Neural progenitor cell (in vitro differentiated cells): ENCODE measurements around the gene ASPHD1. TPM values are rescaled to one million over a fixed set of nuclear protein-coding genes. Genes with fewer than 3 reads are reported as not detected.
"Not testable (repeated sequence)": the region's sequence is repeated elsewhere in the genome, so short reads cannot be mapped to it uniquely, and the experiment has no call there.

Experiments used
- DNase-seq: peaks from one replicate; pipeline ENCODE4 v3.0.0-alpha.2; 2016; ENCODE audit warnings: low spot score
- H2AFZ ChIP-seq: fragments of 200-600 bp; sonication (generic); replicated peaks from 2 replicates; pipeline ENCODE4 v1.6.1; 2016; ENCODE audit warnings: antibody characterized with exemption
- H3F3A ChIP-seq: fragments of 200-600 bp; sonication (generic); 2 replicates; pipeline ENCODE4 v1.6.1; 2016; ENCODE audit warnings: antibody characterized with exemption, low read depth
- H3K27ac ChIP-seq: fragments of 200-600 bp; sonication (generic); 2 replicates; pipeline ENCODE4 v1.5.1; 2016; ENCODE audit warnings: mild to moderate bottlenecking
- H3K27me3 ChIP-seq: fragments of 200-600 bp; sonication (generic); 2 replicates; pipeline ENCODE4 v1.6.1; 2016; ENCODE audit warnings: mild to moderate bottlenecking, moderate library complexity
- H3K36me3 ChIP-seq: fragments of 200-600 bp; sonication (generic); 2 replicates; pipeline ENCODE4 v1.5.1; 2016
- H3K4me1 ChIP-seq: fragments of 200-600 bp; sonication (generic); 2 replicates; pipeline ENCODE4 v1.6.1; 2016; ENCODE audit warnings: mixed run types
- H3K4me2 ChIP-seq: fragments of 200-600 bp; sonication (generic); 2 replicates; pipeline ENCODE4 v1.6.1; 2016
- H3K4me3 ChIP-seq: fragments of 200-600 bp; sonication (generic); 2 replicates; pipeline ENCODE4 v1.5.1; 2016
- H3K79me2 ChIP-seq: fragments of 200-600 bp; sonication (generic); 2 replicates; pipeline ENCODE4 v1.6.1; 2016; ENCODE audit warnings: low read depth
- H3K9ac ChIP-seq: fragments of 200-600 bp; sonication (generic); 2 replicates; pipeline ENCODE4 v1.6.1; 2016
- H3K9me3 ChIP-seq: fragments of 200-600 bp; sonication (generic); 2 replicates; pipeline ENCODE4 v1.5.1; 2016; ENCODE audit warnings: low read depth
- H4K20me1 ChIP-seq: fragments of 200-600 bp; sonication (generic); 2 replicates; pipeline ENCODE4 v1.6.1; 2016; ENCODE audit warnings: low read depth
- H3K27ac Mint-ChIP-seq: 3 replicates; pipeline ENCODE4 v1.8.0; 2021; ENCODE audit warnings: mixed read lengths
- H3K27me3 Mint-ChIP-seq: 2 replicates; pipeline ENCODE4 v1.8.0; 2022; ENCODE audit warnings: low read depth, mild to moderate bottlenecking, inconsistent platforms, moderate library complexity, mixed read lengths; ENCODE audit not compliant: insufficient read depth
- H3K36me3 Mint-ChIP-seq: 3 replicates; pipeline ENCODE4 v1.8.0; 2021; ENCODE audit warnings: mixed read lengths
- H3K4me1 Mint-ChIP-seq: 3 replicates; pipeline ENCODE4 v1.8.0; 2021; ENCODE audit warnings: mixed read lengths
- H3K4me3 Mint-ChIP-seq: 3 replicates; pipeline ENCODE4 v1.8.0; 2021; ENCODE audit warnings: mild to moderate bottlenecking, moderate library complexity, mixed read lengths
- H3K9me3 Mint-ChIP-seq: 3 replicates; pipeline ENCODE4 v1.8.0; 2020; ENCODE audit warnings: mixed read lengths
- EZH2 ChIP-seq: fragments of 200-600 bp; sonication (generic); IDR thresholded peaks from 2 replicates; pipeline ENCODE4 v1.6.1; 2017; ENCODE audit warnings: antibody characterized with exemption, mild to moderate bottlenecking, moderate library complexity
- EZH2phosphoT487 ChIP-seq: fragments of 200-600 bp; sonication (generic); IDR thresholded peaks from 2 replicates; pipeline ENCODE4 v1.6.1; 2017; ENCODE audit warnings: antibody characterized with exemption
- total RNA-seq: library from RNA; depleted of rRNA; stranded (reverse); fragments of >200 nt; gene quantifications from 2 replicates; pipeline ENCODE4 v1.2.3, GENCODE V29; 2015; ENCODE audit warnings: low replicate concordance
- TF ChIP-seq, protein P1 (sequence below): fragments of 200-600 bp; sonication (generic); IDR thresholded peaks from 2 replicates; pipeline ENCODE4 v1.5.1; 2017; ENCODE audit warnings: antibody characterized with exemption, mild to moderate bottlenecking

ASPHD1 gene
- total RNA-seq, 1 donor from 2014 or later = 0.97 TPM

DNA sequence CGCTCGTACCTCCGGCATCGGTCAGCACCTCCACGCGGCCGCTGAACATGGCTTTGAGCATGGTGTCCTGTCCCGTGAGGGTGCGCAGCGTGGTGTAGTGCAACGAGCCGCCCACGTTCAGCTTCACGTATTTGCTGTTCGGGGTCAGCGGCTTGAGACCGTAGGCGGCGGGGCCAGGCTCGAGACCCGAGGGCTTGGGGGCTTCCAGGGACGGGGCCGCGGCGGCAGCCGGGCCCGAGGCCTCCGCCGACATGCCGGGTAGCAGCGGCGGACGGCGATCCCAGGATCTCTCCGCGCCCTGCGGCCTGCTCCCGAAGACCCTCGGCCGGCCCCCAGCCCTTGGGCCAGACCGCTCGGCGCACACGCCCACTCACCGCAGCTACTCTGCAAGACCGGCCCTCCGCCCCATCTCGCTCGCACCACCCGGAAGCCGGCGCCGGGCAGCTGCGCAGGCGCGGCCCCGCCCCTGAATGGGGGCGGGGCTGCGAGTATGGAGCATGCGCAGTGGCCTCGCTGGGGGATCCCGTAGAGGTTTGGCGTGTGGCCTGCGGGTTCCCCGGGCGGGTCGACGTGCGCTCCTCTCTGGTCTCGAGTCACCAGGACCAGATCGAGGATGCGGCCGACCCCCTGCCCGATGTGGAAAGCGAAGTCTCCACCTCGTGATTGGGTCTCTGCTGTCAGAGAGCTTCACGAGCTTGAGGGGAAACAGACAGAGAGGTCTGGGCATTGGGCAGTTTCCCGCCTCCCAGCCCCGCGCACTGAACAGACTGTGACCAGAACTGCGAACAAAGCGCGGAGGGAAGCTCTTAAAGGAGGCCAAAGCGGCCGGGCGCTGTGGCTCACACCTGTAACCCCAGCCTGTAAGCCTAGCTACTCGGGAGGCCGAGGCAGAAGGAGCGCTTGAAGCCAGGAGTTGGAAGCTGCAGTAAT lies 25.8 kb downstream of the ASPHD1 start, which contains the start of gene KCTD13:
TSS of gene KCTD13 (minus strand) at position 446 of the 930 bp plus-strand sequence. CDS start at position 253, 193 bp downstream.
- H3K4me3 ChIP-seq = peak within 1 kb of the TSS; percentile 78
- H3K9me3 ChIP-seq = no peaks in the 10 kb centered on the region
- H3K4me2 ChIP-seq = peak within 1 kb of the TSS; percentile 97
- no peaks in the 10 kb centered on the region for H3K36me3 ChIP-seq
- peaks cover 11% of the 10 kb centered on the region for H3K4me1 ChIP-seq
- H2AFZ ChIP-seq = peak within 1 kb of the TSS; percentile 74
- no peaks in the 10 kb centered on the region for H3K27me3 ChIP-seq
- Mint-ChIP-seq H3K27me3 (peaks cover 5% of the 10 kb centered on the region), H3K36me3 (peaks cover 5% of the 10 kb centered on the region), H3K4me1 (peaks cover 26% of the 10 kb centered on the region), H3K27ac (peak within 1 kb of the TSS; percentile 99), H3K9me3 (no peaks in the 10 kb centered on the region), H3K4me3 (peak within 1 kb of the TSS; percentile 95)
- TF ChIP-seq EZH2phosphoT487 (no peak), EZH2 (no peak)
- TF ChIP-seq, protein P1, sequence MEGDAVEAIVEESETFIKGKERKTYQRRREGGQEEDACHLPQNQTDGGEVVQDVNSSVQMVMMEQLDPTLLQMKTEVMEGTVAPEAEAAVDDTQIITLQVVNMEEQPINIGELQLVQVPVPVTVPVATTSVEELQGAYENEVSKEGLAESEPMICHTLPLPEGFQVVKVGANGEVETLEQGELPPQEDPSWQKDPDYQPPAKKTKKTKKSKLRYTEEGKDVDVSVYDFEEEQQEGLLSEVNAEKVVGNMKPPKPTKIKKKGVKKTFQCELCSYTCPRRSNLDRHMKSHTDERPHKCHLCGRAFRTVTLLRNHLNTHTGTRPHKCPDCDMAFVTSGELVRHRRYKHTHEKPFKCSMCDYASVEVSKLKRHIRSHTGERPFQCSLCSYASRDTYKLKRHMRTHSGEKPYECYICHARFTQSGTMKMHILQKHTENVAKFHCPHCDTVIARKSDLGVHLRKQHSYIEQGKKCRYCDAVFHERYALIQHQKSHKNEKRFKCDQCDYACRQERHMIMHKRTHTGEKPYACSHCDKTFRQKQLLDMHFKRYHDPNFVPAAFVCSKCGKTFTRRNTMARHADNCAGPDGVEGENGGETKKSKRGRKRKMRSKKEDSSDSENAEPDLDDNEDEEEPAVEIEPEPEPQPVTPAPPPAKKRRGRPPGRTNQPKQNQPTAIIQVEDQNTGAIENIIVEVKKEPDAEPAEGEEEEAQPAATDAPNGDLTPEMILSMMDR = no peak
- no peak within 1 kb of the TSS for H3K27ac ChIP-seq
- peaks cover 5% of the 10 kb centered on the region for H4K20me1 ChIP-seq
- H3F3A ChIP-seq = peaks cover 4% of the 10 kb centered on the region
- H3K9ac ChIP-seq = peak within 1 kb of the TSS; percentile 66
- DNase-seq = peak; percentile 96
- peaks cover 13% of the 10 kb centered on the region for H3K79me2 ChIP-seq

- Histone ChIP-seq H2AFZ (peak overlapping the region; percentile 59), H3K4me3 (peak overlapping the region; percentile 78), H3K9ac (peak overlapping the region; percentile 53), H3K27me3 (no peaks in the 10 kb centered on the region), H3K79me2 (peaks cover 13% of the 10 kb centered on the region), H3K4me2 (peak overlapping the region; percentile 84), H3K36me3 (no peaks in the 10 kb centered on the region), H3F3A (peaks cover 4% of the 10 kb centered on the region), H4K20me1 (peaks cover 5% of the 10 kb centered on the region), H3K4me1 (peaks cover 11% of the 10 kb centered on the region), H3K9me3 (no peaks in the 10 kb centered on the region), H3K27ac (no peak overlapping the region)
- peaks cover 5% of the 10 kb centered on the region for H3K27me3 Mint-ChIP-seq
- H3K4me1 Mint-ChIP-seq = peaks cover 26% of the 10 kb centered on the region
- H3K4me3 Mint-ChIP-seq = peak overlapping the region; percentile 94
- TF ChIP-seq EZH2phosphoT487 (no peak), EZH2 (no peak)
- TF ChIP-seq, protein P1 = no peak
- H3K27ac Mint-ChIP-seq = peak overlapping the region; percentile 99
- peaks cover 6% of the 10 kb centered on the region for H3K36me3 Mint-ChIP-seq
- DNase-seq = no peak
- H3K9me3 Mint-ChIP-seq = no peaks in the 10 kb centered on the region
Observed at GRCh38 chr16:29926711-29927052, 26.4 kb downstream of the ASPHD1 start.

DNA sequence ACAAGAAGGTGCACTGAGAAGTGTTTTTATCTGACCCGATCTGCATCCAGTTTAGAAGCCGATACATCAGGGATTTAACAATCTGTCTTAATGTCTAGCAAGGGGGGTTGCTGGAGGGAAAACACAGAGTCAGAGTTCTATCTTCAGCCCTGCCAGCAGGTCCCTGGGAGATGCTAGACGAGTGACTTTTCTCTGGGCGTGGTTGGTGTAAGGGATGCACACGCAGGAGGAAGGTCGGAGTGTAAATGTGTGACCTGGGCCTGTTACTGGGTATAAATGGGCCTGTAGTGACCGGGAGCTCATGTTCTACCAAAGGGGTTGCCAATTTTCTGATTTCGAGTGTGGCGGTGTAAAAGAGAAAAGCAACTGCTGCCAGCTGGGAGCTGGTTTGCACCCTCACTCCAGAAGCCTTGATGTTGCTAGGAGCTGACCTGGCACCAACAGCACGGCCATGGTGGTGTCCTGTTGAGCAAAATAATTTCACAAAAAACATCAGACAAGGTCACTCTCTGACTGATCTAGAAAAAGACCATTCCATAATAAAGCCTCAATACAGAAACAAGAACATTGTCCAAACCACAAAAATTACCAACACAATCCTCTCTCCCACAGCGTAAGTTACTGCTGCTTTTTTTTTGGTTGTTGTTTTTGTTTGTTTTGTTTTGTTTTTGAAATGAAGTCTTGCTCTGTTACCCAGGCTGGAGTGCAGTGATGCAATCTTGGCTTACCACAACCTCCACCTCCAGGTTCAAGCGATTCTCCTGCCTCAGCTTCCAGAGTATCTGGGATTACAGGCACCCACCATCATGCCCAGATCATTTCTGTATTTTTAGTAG lies 27.0 kb downstream of the ASPHD1 start:
- H3K27me3 Mint-ChIP-seq = peaks cover 5% of the 10 kb centered on the region

GRCh38 chr16:29931750-29932149 lies 31.5 kb downstream of the ASPHD1 start:
- not testable (repeated sequence) for H3K27ac Mint-ChIP-seq, DNase-seq, H3K4me1 Mint-ChIP-seq, H3K4me3 ChIP-seq, H3K9me3 ChIP-seq, H3K4me1 ChIP-seq, H3F3A ChIP-seq, H4K20me1 ChIP-seq, H3K4me3 Mint-ChIP-seq, H3K27ac ChIP-seq, H3K36me3 ChIP-seq, H3K9me3 Mint-ChIP-seq, H3K79me2 ChIP-seq, H3K27me3 ChIP-seq, H3K9ac ChIP-seq, H3K4me2 ChIP-seq, H2AFZ ChIP-seq, H3K27me3 Mint-ChIP-seq, H3K36me3 Mint-ChIP-seq

More for the DNA sequence above, 27.0 kb downstream of the ASPHD1 start:
- peak overlapping the region; percentile 78 for H3K4me3 ChIP-seq
- peak overlapping the region; percentile 94 for H3K4me3 Mint-ChIP-seq
- H3K4me2 ChIP-seq = peak overlapping the region; percentile 84
- peak overlapping the region; percentile 99 for H3K27ac Mint-ChIP-seq
- H3K27ac ChIP-seq = no peak overlapping the region
- peaks cover 8% of the 10 kb centered on the region for H3K36me3 Mint-ChIP-seq
- no peaks in the 10 kb centered on the region for H3K36me3 ChIP-seq
- peaks cover 5% of the 10 kb centered on the region for H4K20me1 ChIP-seq
- peaks cover 2% of the 10 kb centered on the region for H3F3A ChIP-seq
- H3K79me2 ChIP-seq = peaks cover 13% of the 10 kb centered on the region
- peaks cover 26% of the 10 kb centered on the region for H3K4me1 Mint-ChIP-seq
- no peak overlapping the region for H2AFZ ChIP-seq
- DNase-seq = no peak
- H3K4me1 ChIP-seq = peaks cover 11% of the 10 kb centered on the region
- TF ChIP-seq EZH2 (no peak), EZH2phosphoT487 (no peak)
- TF ChIP-seq, protein P1 = no peak
- no peaks in the 10 kb centered on the region for H3K27me3 ChIP-seq
- H3K9me3 ChIP-seq = no peaks in the 10 kb centered on the region
- H3K9me3 Mint-ChIP-seq = no peaks in the 10 kb centered on the region
- no peak overlapping the region for H3K9ac ChIP-seq
